ENCODE results near the gene DDX51.

DNA sequence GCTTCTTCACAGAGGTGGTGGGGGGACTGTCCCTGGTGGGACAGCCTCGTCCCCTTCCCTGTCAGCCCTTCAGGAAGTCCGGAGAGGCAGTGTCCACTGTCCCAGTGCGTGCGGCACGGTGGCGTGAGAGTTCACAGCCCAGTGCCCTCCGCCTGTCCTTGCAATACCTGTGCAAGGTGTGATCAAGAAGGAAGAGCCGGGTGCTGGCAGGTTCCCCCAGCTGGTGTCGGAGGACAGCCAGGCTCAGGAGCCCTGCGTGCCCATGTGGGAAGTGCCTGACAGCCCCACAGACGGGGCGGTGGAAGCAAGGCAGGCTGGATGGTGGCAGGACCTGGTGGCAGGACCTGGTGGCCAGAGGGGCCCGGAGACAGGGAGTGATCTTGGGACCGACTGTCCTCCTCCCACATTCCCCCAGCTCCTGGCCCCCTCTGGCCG, 16.5 kb upstream of the DDX51 start:
- TF ChIP-seq CTCF (IDR thresholded peaks at IDR 0.05) (no peak), POLR2A (IDR thresholded peaks at IDR 0.05; ENCODE audit: low read depth) (no peak)

All from esophagus muscularis mucosa (tissue), 3 donors.